Liver (tissue), 3 donors: ENCODE data around the gene OPTC.

Source experiments
- CTCF ChIP-seq: fragments of 150-350 bp; IDR thresholded peaks from 2 replicates; pipeline ENCODE4 v1.5.1; 2017; ENCODE audit warnings: improper control_type of control experiment, low read depth, low read length; ENCODE audit not compliant: missing input control
- EGR1 ChIP-seq, 2 donors: IDR thresholded peaks; 2 replicates each; pipeline ENCODE4 v1.6.1; 2016 to 2018; ENCODE audit warnings: antibody characterized with exemption in 2 of 2, low read depth in 2 of 2
- GABPA ChIP-seq, 2 donors: IDR thresholded peaks in 1 of 2; conservative IDR thresholded peaks in 1 of 2; 2 replicates each; pipeline ENCODE4 v1.6.1; 2016; ENCODE audit warnings: antibody characterized with exemption in 2 of 2, mild to moderate bottlenecking in 1 of 2, moderate library complexity in 1 of 2
- RAD21 ChIP-seq, 2 donors: IDR thresholded peaks; 2 replicates each; pipeline ENCODE4 v1.6.1; 2016; ENCODE audit warnings: antibody characterized with exemption in 2 of 2, mild to moderate bottlenecking in 2 of 2
- REST ChIP-seq: IDR thresholded peaks from 2 replicates; pipeline ENCODE4 v1.6.1; 2016; ENCODE audit warnings: antibody characterized with exemption, mild to moderate bottlenecking
- donor health status: healthy.
- donor health status: healthy.

- TF ChIP-seq CTCF (no peak), REST (no peak), EGR1 (IDR thresholded peaks at IDR 0.05; ENCODE audit: low read depth in 2 of 2) (no peak), RAD21 (IDR thresholded peaks at IDR 0.05) (no peak), GABPA (IDR thresholded peaks at IDR 0.05 in 1 of 2, conservative IDR thresholded peaks at IDR 0.05 in 1 of 2) (no peak)
These were observed 18.7 kb upstream of the OPTC start, which contains the start of gene PRELP for GRCh38 chr1:203475012-203475981.
